ENCODE measurements around the gene SERPINE1.

SERPINE1 gene

GRCh38 chr7:101165958-101166647, 39.2 kb downstream of the SERPINE1 start:
- H3K4me3 ChIP-seq (replicated peaks; ENCODE audit: low read depth, low read length): peak overlapping the region; percentile 45
- no peaks in the 10 kb centered on the region; the same call in none of the 2 replicates for H3K27me3 ChIP-seq (replicated peaks; ENCODE audit: control insufficient read depth, insufficient read depth, low read length)
- DNase-seq (ENCODE audit: extremely low read depth, insufficient read length): no peak
- no peak for TF ChIP-seq CTCF (IDR thresholded peaks at IDR 0.05; ENCODE audit: insufficient read depth, low read length, poor library complexity, severe bottlenecking)
- H3K36me3 ChIP-seq (ENCODE audit: control insufficient read depth, insufficient read depth, low read length): no peaks in the 10 kb centered on the region

GRCh38 chr7:101166648-101166908, 39.7 kb downstream of the SERPINE1 start:
- no peak overlapping the region for H3K4me3 ChIP-seq (replicated peaks; ENCODE audit: low read depth, low read length)
- peaks cover 1% of the 10 kb centered on the region for H3K27me3 ChIP-seq (replicated peaks; ENCODE audit: control insufficient read depth, insufficient read depth, low read length)
- no peak for DNase-seq (ENCODE audit: extremely low read depth, insufficient read length)
- H3K36me3 ChIP-seq (ENCODE audit: control insufficient read depth, insufficient read depth, low read length): no peaks in the 10 kb centered on the region
- no peak for TF ChIP-seq CTCF (IDR thresholded peaks at IDR 0.05; ENCODE audit: insufficient read depth, low read length, poor library complexity, severe bottlenecking)

GRCh38 chr7:101166909-101167644, 40.2 kb downstream of the SERPINE1 start:
- peaks cover 1% of the 10 kb centered on the region for H3K27me3 ChIP-seq (replicated peaks; ENCODE audit: control insufficient read depth, insufficient read depth, low read length)
- TF ChIP-seq CTCF (IDR thresholded peaks at IDR 0.05; ENCODE audit: insufficient read depth, low read length, poor library complexity, severe bottlenecking): no peak
- no peak overlapping the region for H3K4me3 ChIP-seq (replicated peaks; ENCODE audit: low read depth, low read length)
- no peaks in the 10 kb centered on the region for H3K36me3 ChIP-seq (ENCODE audit: control insufficient read depth, insufficient read depth, low read length)
- DNase-seq (ENCODE audit: extremely low read depth, insufficient read length): no peak

GRCh38 chr7:101167645-101168411, 40.9 kb downstream of the SERPINE1 start:
- H3K27me3 ChIP-seq (replicated peaks; ENCODE audit: control insufficient read depth, insufficient read depth, low read length): peaks cover 1% of the 10 kb centered on the region

GRCh38 chr7:101168412-101169049, 41.6 kb downstream of the SERPINE1 start:
- no peak for DNase-seq (ENCODE audit: extremely low read depth, insufficient read length)
- Histone ChIP-seq H3K36me3 (ENCODE audit: control insufficient read depth, insufficient read depth, low read length) (no peaks in the 10 kb centered on the region), H3K27me3 (replicated peaks; ENCODE audit: control insufficient read depth, insufficient read depth, low read length) (peaks cover 1% of the 10 kb centered on the region), H3K4me3 (replicated peaks; ENCODE audit: low read depth, low read length) (no peak overlapping the region)
- no peak for TF ChIP-seq CTCF (IDR thresholded peaks at IDR 0.05; ENCODE audit: insufficient read depth, low read length, poor library complexity, severe bottlenecking)

More at GRCh38 chr7:101167645-101168411, 40.9 kb downstream of the SERPINE1 start:
- DNase-seq (ENCODE audit: extremely low read depth, insufficient read length): no peak
- Histone ChIP-seq H3K36me3 (ENCODE audit: control insufficient read depth, insufficient read depth, low read length) (no peaks in the 10 kb centered on the region), H3K4me3 (replicated peaks; ENCODE audit: low read depth, low read length) (no peak overlapping the region)
- TF ChIP-seq CTCF (IDR thresholded peaks at IDR 0.05; ENCODE audit: insufficient read depth, low read length, poor library complexity, severe bottlenecking): no peak
